GM12878 (cell line): ENCODE data around the gene RAN. TPM values are rescaled to one million over a fixed set of nuclear protein-coding genes. Genes with fewer than 3 reads are reported as not detected.

Source experiments
- BACH1 ChIP-seq: fragments of 450-650 bp; IDR thresholded peaks from 2 replicates; pipeline ENCODE4 v1.6.1; 2017; ENCODE audit warnings: mild to moderate bottlenecking, borderline replicate concordance
- CBFB ChIP-seq: IDR thresholded peaks from 2 replicates; pipeline ENCODE4 v1.6.1; 2016; ENCODE audit warnings: antibody characterized with exemption, low read depth
- CEBPB ChIP-seq, 2 experiments: fragments of 150-350 bp in 1 of 2; IDR thresholded peaks; 2 replicates each; pipeline ENCODE4 v1.6.1; 2012 to 2014; ENCODE audit warnings: low read depth in 2 of 2, low read length in 2 of 2, borderline replicate concordance in 1 of 2, inconsistent platforms in 1 of 2
- CHD4 ChIP-seq: fragments of 200-600 bp; sonication (generic); IDR thresholded peaks from 2 replicates; pipeline ENCODE4 v1.6.1; 2016; ENCODE audit warnings: mild to moderate bottlenecking
- EP300 ChIP-seq, 2 experiments: fragments of 150-350 bp in 1 of 2; IDR thresholded peaks; 2 replicates each; pipeline ENCODE4 v1.6.1; 2011 to 2012; ENCODE audit warnings: low read depth in 2 of 2, low read length in 2 of 2, borderline replicate concordance in 1 of 2, improper control_type of control experiment in 1 of 2, inconsistent platforms in 1 of 2; ENCODE audit not compliant: control insufficient read depth in 1 of 2
- ETV6 ChIP-seq, 2 experiments: fragments of 450-650 bp in 1 of 2; IDR thresholded peaks in 1 of 2; conservative IDR thresholded peaks in 1 of 2; 2 replicates each; pipeline ENCODE4 v1.6.1; 2014; ENCODE audit warnings: antibody characterized with exemption in 1 of 2, borderline replicate concordance in 1 of 2, low read depth in 1 of 2, mild to moderate bottlenecking in 1 of 2, moderate library complexity in 1 of 2
- KAT2A ChIP-seq: conservative IDR thresholded peaks from 2 replicates; pipeline ENCODE4 v1.6.1; 2011; ENCODE audit warnings: low read depth, low read length; ENCODE audit not compliant: control insufficient read depth
- KDM1A ChIP-seq: fragments of 200-600 bp; sonication (generic); IDR thresholded peaks from 2 replicates; pipeline ENCODE4 v1.6.1; 2016; ENCODE audit warnings: borderline replicate concordance
- MTA2 ChIP-seq: fragments of 450-650 bp; IDR thresholded peaks from 2 replicates; pipeline ENCODE4 v1.6.1; 2016; ENCODE audit warnings: low read depth, mild to moderate bottlenecking, moderate library complexity
- MTA3 ChIP-seq: IDR thresholded peaks from 2 replicates; pipeline ENCODE4 v1.6.1; 2012; ENCODE audit warnings: low read length, inconsistent platforms, borderline replicate concordance
- MYB ChIP-seq: fragments of 150-350 bp; IDR thresholded peaks from 2 replicates; pipeline ENCODE4 v1.6.1; 2014; ENCODE audit warnings: mild to moderate bottlenecking, low read depth, low read length, borderline replicate concordance
- NFIC ChIP-seq: IDR thresholded peaks from 2 replicates; pipeline ENCODE4 v1.6.1; 2012; ENCODE audit warnings: low read depth, mild to moderate bottlenecking, inconsistent platforms, low read length, moderate library complexity
- NFYA ChIP-seq: IDR thresholded peaks from 2 replicates; pipeline ENCODE4 v1.6.1; 2011; ENCODE audit warnings: low read depth, mild to moderate bottlenecking, low read length, improper control_type of control experiment, borderline replicate concordance
- NR2C1 ChIP-seq: fragments of 450-650 bp; IDR thresholded peaks from 2 replicates; pipeline ENCODE4 v1.6.1; 2017; ENCODE audit warnings: antibody characterized with exemption, mild to moderate bottlenecking, moderate library complexity
- POLR2AphosphoS2 ChIP-seq: IDR thresholded peaks from 2 replicates; pipeline ENCODE4 v1.6.1; 2011; ENCODE audit warnings: low read depth, mild to moderate bottlenecking, low read length, improper control_type of control experiment, moderate library complexity
- RAD51 ChIP-seq: fragments of 450-650 bp; IDR thresholded peaks from 2 replicates; pipeline ENCODE4 v1.6.1; 2016; ENCODE audit warnings: moderate library complexity, mild to moderate bottlenecking, inconsistent platforms
- REST ChIP-seq: IDR thresholded peaks from 2 replicates; pipeline ENCODE4 v1.6.1; 2012; ENCODE audit warnings: mild to moderate bottlenecking, low read depth, low read length
- TAF1 ChIP-seq: IDR thresholded peaks from 2 replicates; pipeline ENCODE4 v1.6.1; 2011; ENCODE audit warnings: mild to moderate bottlenecking, low read depth, low read length, borderline replicate concordance
- ZBTB33 ChIP-seq: fragments of 450-650 bp; IDR thresholded peaks from 2 replicates; pipeline ENCODE4 v1.6.1; 2017; ENCODE audit warnings: mild to moderate bottlenecking
- ZBTB40 ChIP-seq: fragments of 450-650 bp; IDR thresholded peaks from 2 replicates; pipeline ENCODE4 v1.6.1; 2016; ENCODE audit warnings: mild to moderate bottlenecking, moderate library complexity, borderline replicate concordance
- ZNF384 ChIP-seq: IDR thresholded peaks from 2 replicates; pipeline ENCODE4 v1.6.1; 2012; ENCODE audit warnings: low read depth, mild to moderate bottlenecking, low read length, improper control_type of control experiment, borderline replicate concordance
- polyA plus RNA-seq, 11 experiments: library from polyadenylated mRNA; depleted of rRNA in 4 of 11; unstranded in 6 of 11; stranded (reverse) in 5 of 11; fragments of >200 nt; fragmentation: Nextera tagmentation in 4 of 11; fragmentation: Illumina TruSeq in 1 of 11; extraction: Ambion mirVana in 4 of 11; extraction: Trizol in 1 of 11; gene quantifications; 1 replicate in 1 of 11; 2 replicates in 10 of 11; pipeline versions ENCODE4 v1.2.1 to v1.2.3, GENCODE V29; 2011 to 2016; ENCODE audit warnings: inconsistent platforms in 2 of 11, missing spikeins in 2 of 11, low read depth in 1 of 11
- total RNA-seq, 4 experiments: library from RNA; depleted of rRNA in 3 of 4; stranded (reverse); fragments of >200 nt in 3 of 4; fragmentation: Illumina TruSeq in 1 of 4; extraction: Trizol in 1 of 4; gene quantifications; 2 replicates each; pipeline versions ENCODE4 v1.2.1 to v1.2.3, GENCODE V29; 2013 to 2021

The RAN gene
- total and polyA plus RNA-seq, 10 of the 15 experiments (the other 5 are each of a cell fraction or from before 2014, with no cell fraction given), result 1,598 to 3,769 (median 2,845) TPM

- TF ChIP-seq ZBTB40, result no peak
- no peak for TF ChIP-seq TAF1
- no peak for TF ChIP-seq CHD4
- no peak for TF ChIP-seq KAT2A
- TF ChIP-seq NR2C1, result no peak
- no peak for TF ChIP-seq ZNF384
- TF ChIP-seq BACH1, result peak; percentile 24; the same call in 1 of the 2 replicates
- TF ChIP-seq MTA3, result no peak; the same call in 1 of the 2 replicates
- no peak for TF ChIP-seq CEBPB (IDR thresholded peaks at IDR 0.05; ENCODE audit: borderline replicate concordance in 1 of 2, low read depth in 2 of 2, low read length in 2 of 2)
- no peak for TF ChIP-seq POLR2AphosphoS2
- TF ChIP-seq REST, result no peak
- TF ChIP-seq NFIC, result 0 out of 2 replicates have a peak, but pooled peaks have one; percentile 42
- 0 out of 2 replicates have a peak, but pooled peaks have one; percentile 21 for TF ChIP-seq CBFB
- TF ChIP-seq ETV6 (conservative IDR thresholded peaks at IDR 0.05 in 1 of 2, IDR thresholded peaks at IDR 0.05 in 1 of 2; ENCODE audit: borderline replicate concordance in 1 of 2, low read depth in 1 of 2), result peak in 1 of 2 experiments; percentile 29; a peak in 1 of 4 replicates
- no peak for TF ChIP-seq MYB
- no peak for TF ChIP-seq NFYA
- peak; percentile 50; the same call in 1 of the 2 replicates for TF ChIP-seq RAD51
- TF ChIP-seq ZBTB33, result no peak
- no peak for TF ChIP-seq KDM1A
- TF ChIP-seq EP300 (IDR thresholded peaks at IDR 0.05; ENCODE audit: borderline replicate concordance in 1 of 2, control insufficient read depth in 1 of 2, low read depth in 2 of 2, low read length in 2 of 2), result peak; percentile 42 to 48; a peak in 2 of 4 replicates
- TF ChIP-seq MTA2, result peak; percentile 52; the same call in 1 of the 2 replicates
Measured at GRCh38 chr12:130880411-130880885, 8.6 kb downstream of the RAN start (continued).
